Stomach (tissue), 4 donors: ENCODE results near the gene C1QTNF6.

Experiments used
- EP300 ChIP-seq: sonication (generic); formaldehyde crosslinking; IDR thresholded peaks from one replicate; pipeline ENCODE4 v1.6.1; 2017; ENCODE audit warnings: antibody characterized with exemption
- POLR2A ChIP-seq, 4 donors: fragments of 450-650 bp; IDR thresholded peaks; one replicate each; pipeline ENCODE4 v1.6.1; 2016; ENCODE audit warnings: antibody characterized with exemption in 4 of 4, control low read depth in 2 of 4, mild to moderate bottlenecking in 1 of 4, moderate library complexity in 1 of 4
- POLR2AphosphoS5 ChIP-seq, 3 donors: sonication (generic); formaldehyde crosslinking; IDR thresholded peaks; one replicate each; pipeline ENCODE4 v1.6.1; 2016; ENCODE audit warnings: antibody characterized with exemption in 3 of 3
- TF ChIP-seq, protein P1 (sequence below), 7 experiments: fragments of 450-650 bp in 4 of 7; fragments of 200-600 bp in 3 of 7; sonication (generic) in 3 of 7; IDR thresholded peaks; one replicate each; pipeline ENCODE4 v1.5.1; 2016 to 2019; ENCODE audit warnings: antibody characterized with exemption in 7 of 7, control low read depth in 2 of 7, mild to moderate bottlenecking in 1 of 7

DNA sequence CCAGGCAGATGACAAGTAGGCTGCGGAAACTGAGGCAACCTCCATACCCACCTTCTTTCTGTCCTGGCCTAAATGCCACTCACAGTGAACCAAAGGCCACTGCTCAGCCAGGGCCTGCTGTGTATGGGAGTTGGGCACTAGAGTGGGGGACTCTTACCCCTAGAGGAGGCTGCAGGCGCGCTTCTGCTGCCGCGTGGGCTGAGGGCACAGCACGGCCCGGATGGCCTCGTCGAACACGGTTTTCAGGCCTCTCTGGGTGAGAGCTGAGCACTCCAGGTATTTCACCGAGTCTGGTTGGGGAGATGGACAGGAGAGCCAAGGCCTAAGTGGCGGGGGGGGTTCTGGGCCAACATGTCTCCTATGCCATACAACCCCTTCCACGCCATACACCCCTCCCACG, 38.5 kb upstream of the C1QTNF6 start:
- TF ChIP-seq, protein P1, sequence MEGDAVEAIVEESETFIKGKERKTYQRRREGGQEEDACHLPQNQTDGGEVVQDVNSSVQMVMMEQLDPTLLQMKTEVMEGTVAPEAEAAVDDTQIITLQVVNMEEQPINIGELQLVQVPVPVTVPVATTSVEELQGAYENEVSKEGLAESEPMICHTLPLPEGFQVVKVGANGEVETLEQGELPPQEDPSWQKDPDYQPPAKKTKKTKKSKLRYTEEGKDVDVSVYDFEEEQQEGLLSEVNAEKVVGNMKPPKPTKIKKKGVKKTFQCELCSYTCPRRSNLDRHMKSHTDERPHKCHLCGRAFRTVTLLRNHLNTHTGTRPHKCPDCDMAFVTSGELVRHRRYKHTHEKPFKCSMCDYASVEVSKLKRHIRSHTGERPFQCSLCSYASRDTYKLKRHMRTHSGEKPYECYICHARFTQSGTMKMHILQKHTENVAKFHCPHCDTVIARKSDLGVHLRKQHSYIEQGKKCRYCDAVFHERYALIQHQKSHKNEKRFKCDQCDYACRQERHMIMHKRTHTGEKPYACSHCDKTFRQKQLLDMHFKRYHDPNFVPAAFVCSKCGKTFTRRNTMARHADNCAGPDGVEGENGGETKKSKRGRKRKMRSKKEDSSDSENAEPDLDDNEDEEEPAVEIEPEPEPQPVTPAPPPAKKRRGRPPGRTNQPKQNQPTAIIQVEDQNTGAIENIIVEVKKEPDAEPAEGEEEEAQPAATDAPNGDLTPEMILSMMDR (IDR thresholded peaks at IDR 0.05) = no peak
- no peak for TF ChIP-seq POLR2A (IDR thresholded peaks at IDR 0.05)
- TF ChIP-seq EP300 = no peak
- TF ChIP-seq POLR2AphosphoS5 (IDR thresholded peaks at IDR 0.05) = no peak
